ENCODE measurements around the gene SUPT7L.
"Not testable (repeated sequence)": the region's sequence is repeated elsewhere in the genome, so short reads cannot be mapped to it uniquely, and the experiment has no call there.

SUPT7L gene

DNA sequence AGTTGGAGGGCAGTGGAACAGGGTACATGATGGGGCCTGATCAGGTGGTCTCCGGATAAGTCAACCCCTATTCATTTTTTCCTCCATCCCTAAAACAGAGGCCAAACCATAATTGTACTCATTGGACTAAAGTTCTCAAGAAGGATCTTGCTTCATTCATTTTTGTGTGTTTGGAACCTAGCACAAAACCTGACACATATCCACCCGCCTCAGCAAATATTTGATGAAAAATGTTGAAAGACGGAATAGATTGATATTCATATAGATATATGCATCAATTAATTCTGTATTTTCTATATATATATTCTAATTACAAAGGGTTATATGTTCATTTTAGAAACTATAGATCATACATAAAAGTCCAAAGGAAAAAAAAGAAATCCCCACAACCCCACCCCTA is 22.2 kb upstream of the SUPT7L start:
- no peak for DNase-seq (ENCODE audit: low read depth in 2 of 2)

DNA sequence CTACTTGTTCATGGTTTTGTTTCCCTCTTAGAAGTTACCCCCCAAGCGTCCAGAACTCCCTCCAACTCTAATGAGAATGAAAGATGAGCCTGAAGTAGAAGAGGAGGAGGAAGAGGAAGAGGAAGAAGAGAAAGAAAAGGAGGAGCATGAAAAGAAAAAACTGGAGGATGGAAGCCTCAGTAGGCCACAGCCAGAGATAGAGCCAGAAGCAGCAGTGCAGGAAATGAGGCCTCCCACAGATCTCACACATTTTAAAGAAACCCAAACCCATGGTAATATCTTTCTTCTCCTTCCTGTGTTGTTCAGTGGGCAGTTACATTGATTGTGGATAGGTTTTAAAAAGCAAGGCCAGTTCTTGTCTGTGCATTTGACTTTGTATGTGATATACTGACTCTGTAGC is 21.6 kb upstream of the SUPT7L start:
- DNase-seq (ENCODE audit: low read depth in 2 of 2), result not testable (repeated sequence)

DNA sequence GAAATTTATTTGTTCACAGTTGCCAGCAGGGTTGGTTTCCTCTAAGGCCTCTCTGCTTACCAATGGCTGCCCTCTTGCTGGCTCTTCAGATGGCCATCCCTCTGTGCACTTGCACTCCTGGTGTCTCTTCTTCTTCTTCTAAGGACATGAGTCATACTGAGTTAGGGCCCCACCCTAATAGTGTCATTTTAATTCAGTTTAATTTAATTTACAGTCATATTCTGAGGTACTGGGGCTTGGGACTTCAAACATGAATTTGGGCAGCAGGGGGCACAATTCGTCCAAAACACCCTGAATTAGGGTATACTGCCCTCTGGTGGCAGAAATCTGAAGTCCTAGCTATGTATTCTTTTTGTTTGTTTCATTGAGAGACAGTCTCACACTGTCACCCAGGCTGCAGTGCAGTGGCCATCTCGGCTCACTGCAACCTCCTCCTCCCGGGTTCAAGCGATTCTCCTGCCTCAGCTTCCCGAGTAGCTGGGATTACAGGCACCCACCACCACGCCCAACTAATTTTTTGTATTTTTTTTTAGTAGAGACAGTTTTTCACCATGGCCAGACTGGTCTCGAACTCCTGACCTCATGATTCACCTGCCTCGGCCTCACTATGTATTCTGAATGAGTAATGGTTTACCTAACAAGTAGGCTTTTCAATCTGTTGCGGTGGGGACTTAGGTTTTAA is 20.1 kb upstream of the SUPT7L start:
- DNase-seq (ENCODE audit: low read depth in 2 of 2), result peak; percentile 71 to 86

DNA sequence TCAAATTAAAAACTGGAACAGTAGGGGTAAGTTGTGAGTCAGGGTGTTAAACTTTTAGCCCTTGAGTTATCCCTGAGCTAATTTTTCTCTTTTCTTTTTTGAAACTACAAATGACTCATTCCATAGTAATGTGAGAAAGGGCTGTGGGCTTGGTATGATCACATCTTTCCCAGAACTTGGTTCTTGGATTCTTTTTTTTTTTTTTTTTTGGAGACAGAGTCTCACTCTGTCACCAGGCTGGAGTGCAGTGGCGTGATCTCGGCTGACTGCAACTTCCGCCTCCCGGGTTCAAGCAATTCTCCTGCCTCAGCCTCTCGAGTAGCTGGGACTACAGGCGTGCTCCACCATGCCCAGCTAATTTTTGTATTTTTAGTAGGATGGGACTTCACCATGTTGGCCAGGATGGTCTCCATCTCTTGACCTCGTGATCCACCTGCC is 18.9 kb upstream of the SUPT7L start:
- not testable (repeated sequence) for DNase-seq (ENCODE audit: low read depth in 2 of 2)

DNA sequence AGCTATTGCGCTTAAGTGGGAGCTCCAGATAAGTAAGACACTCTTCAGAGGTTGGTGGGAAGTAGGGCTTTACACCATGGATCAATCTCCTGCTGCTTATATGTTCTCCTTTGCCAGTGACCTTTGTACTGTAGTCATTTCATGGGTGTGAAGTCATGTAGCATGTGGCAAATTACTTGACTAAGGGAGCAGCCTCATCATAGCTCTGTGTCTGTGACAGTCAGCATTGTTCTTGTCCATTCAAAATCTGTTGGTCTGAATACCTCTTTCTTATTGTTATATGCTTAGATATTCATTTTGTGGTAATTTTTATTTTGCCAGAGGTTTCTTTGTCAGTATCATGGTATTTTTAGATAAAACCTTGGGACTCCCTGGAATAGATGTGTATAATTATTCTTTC is 18.4 kb upstream of the SUPT7L start:
- DNase-seq (ENCODE audit: low read depth in 2 of 2), result no peak

DNA sequence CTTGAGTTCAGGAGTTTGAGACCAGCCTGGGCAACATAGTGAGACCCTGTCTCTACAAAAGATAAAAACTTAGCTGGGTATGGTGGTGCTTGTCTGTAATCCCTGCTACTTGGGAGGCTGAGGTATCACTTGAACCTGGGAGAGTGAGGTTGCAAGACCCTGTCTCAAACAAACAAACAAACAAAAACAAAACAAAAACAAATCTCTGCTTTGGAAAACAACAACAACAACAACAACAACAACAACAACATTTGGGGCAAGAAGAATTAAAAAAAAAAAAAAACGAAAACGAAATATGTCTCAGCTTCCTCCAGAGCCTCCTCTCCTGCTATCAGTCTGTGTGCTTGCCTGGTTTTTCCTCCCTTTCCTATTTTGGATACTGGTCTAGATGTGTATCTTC is 17.2 kb upstream of the SUPT7L start:
- DNase-seq (ENCODE audit: low read depth in 2 of 2), result no peak

DNA sequence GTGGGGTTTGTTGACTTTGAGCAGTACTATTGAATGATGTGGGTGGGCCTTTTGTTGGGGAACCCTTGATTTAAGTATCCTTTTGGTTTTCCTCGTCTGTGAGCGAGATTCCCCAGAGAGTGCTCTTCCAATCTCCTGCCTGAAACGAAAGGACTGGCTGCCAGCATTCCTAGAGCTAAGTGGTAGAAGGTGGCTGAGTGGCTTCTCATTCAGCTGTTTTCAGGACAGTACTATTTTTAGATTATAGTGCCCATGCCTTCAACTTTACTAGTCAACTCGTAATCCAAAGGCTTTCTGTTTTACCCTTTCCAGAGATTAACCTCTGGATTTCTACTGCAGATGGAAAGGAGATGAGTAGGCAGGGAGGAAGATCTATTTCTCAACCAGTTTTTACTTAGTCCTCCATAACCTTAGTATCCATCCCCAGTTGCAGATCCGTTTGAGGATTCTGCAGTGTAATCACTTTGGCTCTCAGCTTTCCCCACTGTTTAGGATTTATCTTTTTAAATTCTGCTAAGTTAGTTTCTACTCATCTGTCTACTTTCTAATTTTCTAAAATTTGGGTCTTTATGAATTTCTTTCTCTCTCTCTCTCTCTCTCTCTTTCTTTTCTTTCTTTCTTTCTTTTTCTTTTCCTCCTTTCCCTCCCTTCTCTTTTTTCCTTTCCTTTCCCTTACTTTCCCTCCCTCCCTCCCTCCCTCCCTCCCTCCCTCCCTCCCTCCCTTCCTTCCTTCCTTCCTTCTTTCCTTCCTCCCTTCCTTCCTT is 9.5 kb upstream of the SUPT7L start:
- no peak for DNase-seq (ENCODE audit: low read depth in 2 of 2)

DNA sequence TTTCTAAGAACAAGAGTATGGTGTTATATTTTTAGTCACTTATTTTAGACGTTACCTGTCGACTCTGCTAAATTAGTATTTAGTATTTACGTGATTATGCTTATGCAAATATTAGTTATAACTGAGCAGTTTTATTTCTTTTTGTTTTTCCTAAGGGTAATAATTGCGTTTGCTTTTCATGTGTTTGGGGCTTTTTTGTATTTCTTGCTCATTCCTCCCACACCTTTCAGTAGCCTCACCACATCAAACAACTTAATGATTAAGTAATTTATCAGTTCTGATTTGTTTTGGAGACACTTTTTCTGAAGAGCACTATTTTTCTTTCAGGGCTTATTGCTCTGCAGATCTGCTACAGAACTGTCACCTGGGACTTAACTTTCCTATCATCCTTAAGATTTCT is 7.8 kb upstream of the SUPT7L start:
- DNase-seq (ENCODE audit: low read depth in 2 of 2), result no peak

DNA sequence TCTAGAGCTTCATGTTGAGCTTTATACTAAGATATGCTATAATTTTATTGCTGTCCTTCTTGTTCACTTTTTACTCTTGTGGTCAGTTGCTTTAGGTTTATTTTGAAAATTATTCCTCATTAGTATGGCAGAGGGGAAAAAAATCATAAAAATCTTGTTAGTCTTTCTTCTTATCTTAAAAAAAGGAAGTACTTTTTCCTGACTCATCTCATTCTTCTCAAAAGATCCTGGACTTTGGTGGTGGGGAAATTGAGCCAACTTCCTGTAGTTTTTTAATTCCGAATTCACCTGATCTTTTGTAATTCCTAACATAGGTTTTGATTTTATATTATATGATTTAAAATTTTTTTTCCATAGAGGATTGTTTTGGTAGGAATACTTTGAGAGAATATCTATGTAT is 4.0 kb upstream of the SUPT7L start:
- no peak for DNase-seq (ENCODE audit: low read depth in 2 of 2)

DNA sequence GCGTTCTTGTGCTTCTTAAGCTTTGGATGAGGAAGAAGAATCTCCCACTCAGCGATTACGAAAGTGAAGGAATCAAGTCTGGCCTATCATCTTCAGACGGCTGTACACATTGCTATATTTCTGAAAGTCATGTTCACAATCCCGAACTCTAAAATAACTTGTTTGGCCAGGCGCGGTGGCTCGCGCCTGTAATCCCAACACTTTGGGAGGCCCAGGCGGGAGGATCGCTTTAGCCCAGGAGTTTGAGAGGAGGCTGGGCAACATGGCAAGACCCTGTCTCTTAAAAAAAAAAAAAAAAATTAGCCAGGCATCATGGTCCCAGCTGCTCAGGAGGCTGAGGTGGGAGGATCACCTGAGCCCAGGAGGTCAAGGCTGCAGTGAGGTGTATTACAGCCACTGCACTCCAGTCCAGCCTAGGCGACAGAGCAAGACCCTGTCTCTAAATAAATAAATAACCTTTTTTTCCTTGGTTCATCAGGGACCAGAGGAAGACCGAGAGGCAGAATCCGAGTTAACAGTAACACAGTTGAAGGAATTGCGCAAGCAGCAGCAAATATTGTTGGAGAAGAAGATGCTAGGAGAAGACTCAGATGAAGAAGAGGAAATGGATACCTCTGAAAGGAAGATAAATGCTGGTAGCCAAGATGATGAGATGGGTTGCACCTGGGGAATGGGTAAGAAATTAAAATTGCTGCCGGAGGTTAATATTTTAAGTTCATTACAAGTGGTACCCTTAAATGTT is 1.4 kb upstream of the SUPT7L start:
- no peak for DNase-seq (ENCODE audit: low read depth in 2 of 2)

DNA sequence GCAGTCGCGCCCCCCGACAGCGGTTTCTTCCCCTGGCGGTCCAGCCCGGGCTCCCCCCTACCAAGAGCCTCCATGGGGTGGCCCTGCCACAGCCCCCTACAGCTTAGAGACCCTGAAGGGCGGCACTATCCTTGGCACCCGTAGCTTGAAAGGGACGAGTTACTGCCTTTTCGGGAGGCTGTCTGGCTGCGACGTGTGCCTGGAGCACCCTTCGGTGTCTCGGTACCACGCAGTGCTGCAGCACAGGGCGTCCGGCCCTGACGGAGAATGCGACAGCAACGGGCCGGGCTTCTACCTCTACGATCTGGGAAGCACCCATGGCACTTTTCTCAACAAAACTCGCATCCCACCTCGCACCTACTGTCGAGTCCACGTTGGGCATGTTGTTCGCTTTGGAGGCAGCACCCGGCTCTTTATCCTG is 750 bp upstream of the SUPT7L start:
- DNase-seq (ENCODE audit: low read depth in 2 of 2), result peak in 1 of 2 donors; percentile 6

DNA sequence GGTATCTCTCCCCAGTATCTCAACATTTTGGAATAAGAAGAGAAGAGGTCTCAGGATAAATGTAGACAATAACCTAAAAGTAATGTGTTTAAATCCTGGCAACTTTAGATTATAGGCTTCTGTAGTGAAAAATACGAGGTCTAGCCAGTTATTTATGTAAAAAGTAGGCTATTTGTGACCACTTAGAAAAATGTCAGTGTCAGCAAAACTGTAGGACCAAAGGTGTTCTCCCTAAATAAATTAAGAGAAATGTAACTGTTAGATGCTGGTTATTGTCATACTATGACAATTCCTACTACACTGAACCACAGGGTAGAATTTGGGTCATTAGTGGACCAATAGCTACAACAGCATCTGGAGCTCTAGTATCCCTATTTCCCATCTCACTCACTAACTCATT is 2.0 kb downstream of the SUPT7L start:
- DNase-seq (ENCODE audit: low read depth in 2 of 2), result no peak

DNA sequence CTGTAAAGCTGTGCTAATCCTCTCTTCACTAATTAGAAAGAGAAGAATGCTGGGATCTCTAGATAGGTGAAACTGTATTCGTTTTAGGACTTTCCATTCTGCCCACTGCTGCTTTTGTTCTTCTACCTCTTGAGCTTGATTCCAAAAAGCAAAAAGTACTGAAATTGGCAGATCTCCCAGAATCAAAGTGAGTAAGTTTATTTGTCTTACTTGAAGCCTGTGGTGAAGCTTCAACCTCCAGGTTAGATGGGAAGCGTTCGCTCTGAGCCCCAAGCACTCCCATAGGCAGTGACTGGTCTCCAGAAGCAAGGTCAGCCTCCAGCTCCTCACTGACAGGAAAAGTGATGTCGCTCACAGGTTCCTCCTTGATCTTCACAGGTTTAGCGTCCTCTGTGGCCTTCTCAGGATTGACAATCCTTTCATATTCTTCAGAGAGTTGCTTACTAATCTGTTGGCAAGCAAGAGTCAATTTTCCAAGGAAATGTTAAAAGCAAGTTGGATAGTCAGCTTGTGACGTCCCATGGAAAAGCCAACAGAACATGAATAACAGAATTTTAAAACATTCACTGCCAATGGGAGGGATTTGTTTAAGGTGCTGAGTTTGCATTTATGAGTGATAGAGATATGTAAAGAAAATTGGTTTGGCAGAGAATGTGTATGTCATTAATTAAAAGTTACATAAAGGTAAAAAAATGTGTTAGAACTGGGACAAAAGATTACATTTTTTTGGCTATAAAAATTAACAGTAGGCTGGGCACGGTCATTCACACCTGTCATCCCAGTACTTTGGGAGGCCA is 8.1 kb downstream of the SUPT7L start:
- DNase-seq (ENCODE audit: low read depth in 2 of 2), result no peak

DNA sequence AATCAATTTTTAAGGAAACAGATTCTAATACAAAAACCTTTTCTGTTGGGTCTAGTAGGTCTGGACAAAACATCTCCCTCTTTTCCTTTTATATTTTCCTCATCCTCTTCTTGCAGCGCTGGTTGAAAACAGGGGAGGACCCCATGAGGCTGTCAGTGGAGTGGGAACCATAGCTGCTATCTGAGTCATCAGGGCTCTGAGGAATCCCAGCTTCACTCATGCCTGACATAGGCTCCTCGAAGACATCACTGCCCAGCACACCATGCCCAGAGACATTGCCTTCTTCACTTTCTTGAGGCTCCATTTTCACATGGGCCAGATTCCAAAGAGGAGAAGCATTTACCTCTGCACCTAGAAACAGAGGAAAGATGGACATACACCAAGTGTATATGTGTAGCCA is 10.0 kb downstream of the SUPT7L start:
- no peak for DNase-seq (ENCODE audit: low read depth in 2 of 2)

DNA sequence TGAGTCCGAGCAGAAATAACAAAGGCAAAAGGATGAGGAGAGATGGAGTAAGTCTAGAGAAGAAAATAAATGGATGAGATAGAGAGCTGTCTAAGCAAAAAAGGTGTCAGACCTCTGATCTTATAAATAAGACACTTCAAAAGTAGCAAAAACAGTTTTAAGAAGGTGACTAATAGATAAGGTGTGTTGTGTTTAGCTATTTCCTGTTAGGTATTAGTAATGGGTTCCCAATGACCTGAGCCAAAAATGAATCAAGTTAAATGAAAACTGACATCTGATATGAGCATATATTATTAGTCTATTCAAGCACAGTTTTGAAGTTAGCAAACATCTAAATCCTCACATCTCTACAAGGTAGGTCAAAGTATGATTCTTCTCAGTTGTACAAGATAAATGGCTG is 10.6 kb downstream of the SUPT7L start:
- DNase-seq (ENCODE audit: low read depth in 2 of 2), result no peak

DNA sequence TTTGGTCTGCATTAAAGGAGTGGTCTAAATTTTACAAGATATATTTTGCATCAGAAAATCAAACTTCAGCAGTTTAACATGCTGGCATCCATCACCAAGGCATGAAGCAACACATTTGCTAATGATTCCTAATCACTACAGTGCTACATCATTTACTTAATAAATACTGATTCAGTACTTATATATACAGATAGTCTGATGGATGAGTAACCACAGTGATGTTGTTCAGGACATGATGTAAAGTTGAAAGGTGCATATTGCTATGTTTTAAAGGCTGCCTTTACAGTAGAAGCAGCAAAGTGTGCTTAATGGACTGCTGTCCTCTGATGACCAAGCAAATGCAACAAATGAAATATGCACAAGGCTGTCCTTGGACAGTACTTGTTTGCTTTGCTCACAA is 11.1 kb downstream of the SUPT7L start:
- no peak for DNase-seq (ENCODE audit: low read depth in 2 of 2)

DNA sequence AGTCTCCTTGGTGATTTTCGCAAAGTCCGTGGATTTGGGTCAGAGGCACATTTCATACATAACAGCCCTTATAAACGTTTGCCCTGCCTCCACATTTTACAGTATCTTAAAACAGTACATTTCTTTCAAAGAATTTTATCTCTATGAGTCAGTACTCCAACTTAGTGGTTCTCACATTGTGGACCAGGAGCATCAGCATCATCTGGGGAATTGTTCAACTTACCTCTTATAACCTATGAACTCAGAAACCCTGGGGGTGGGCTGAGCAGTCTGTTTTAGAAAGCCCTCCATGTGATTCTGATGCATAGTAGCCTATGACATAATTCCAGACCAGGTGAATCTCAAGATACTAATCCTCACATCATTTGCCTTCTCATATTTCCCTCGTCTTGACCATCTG is 12.4 kb downstream of the SUPT7L start:
- DNase-seq (ENCODE audit: low read depth in 2 of 2), result no peak

DNA sequence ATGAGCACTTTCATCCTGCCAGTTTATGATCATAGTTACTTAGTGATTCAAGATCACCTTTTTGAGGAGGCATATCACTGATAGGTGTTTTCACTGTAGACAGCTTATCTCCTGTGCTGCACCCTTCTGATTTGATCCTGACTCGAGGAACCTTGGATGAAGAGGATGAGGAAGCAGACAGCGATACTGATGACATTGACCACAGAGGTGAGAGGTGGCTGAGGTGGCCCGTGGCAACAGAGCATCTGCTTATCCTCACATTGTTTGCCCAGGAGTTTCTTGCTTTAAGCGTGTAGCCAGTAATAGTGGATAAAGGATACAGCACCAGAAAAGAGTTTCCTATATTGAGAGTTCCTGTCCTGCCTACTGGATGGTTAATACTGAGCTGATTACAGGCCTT is 15.7 kb downstream of the SUPT7L start:
- DNase-seq (ENCODE audit: low read depth in 2 of 2), result no peak

DNA sequence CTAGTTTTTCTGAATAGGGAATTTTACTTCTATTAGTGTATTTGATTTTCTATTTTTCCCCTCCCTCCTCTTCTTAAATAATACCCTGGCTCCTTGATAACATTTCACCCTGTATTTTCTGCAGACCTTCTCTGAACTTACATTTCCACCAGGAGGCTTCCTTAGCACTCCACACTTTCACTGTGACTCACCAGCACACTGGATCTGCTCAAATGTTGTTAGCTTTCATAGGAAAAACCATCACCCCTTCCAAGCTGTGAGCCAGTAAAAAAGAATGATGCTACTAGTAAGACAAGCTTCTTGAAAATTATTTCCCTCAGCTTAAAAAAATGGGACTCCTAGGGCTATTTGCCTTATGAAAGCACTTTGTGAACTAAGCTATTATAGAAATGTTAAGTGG is 16.1 kb downstream of the SUPT7L start:
- no peak for DNase-seq (ENCODE audit: low read depth in 2 of 2)

DNA sequence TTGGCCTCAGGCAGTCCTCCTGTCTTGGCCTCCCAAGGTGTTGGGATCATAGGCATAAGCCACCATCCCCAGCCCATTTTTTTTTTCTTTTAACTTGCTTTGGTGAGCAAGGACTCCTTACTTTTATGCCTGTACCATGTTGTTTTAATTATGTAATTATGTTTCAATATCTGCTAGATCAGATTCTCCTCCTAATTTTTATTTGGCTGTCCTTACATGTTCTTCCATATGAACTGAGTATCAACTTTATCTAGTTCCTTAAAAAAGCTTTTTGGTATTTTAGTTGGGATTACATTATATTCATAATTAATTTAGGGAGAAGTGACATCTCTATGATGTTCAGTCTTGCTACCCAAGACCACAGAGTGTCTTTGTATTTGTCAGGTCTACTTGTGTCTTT is 18.2 kb downstream of the SUPT7L start:
- DNase-seq (ENCODE audit: low read depth in 2 of 2), result no peak

DNA sequence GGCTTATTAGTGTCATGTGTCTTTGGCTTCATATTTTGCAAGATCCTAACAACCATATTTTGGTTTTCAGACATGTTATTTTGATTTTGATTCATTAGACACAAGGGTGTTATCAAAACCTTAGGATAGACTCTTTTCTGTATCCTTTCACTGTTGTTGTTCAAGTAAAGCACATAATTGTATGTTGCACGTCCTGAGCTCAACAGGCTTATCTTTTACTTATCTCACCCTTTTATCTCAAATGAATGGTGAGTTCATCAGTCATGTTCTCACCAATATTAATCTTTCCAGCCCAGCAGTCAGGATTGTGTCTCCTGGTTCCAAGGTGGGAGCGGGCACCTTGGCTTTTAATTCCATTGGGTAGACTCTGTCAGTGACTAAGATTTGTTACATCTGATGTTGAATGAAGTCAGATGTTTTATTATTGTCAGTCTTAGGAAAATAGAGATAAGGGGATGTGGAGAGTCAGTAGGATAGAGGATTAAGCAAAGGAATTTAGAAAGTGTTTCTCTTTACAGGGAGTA is 22.6 kb downstream of the SUPT7L start:
- DNase-seq (ENCODE audit: low read depth in 2 of 2), result no peak

DNA sequence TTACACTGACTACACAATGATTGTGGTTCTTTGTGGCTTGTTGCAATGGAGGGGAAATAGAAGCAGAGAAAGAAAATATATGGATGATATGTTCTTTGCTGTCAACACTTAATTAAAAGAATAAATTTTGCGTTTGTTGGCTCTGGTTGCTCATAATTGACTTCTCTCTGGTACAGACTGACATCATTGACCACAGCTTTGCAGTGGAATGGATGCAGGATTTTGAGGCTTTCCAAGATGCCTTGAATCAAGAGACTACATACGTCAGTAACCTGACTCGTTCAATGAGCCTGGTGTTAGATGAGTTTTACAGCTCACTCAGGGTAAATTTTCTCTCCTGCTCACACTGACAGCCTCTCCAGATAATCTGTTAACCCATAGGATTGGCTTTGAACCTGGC is 24.7 kb downstream of the SUPT7L start:
- DNase-seq (ENCODE audit: low read depth in 2 of 2), result peak in 1 of 2 donors; percentile 19
